Fibroblast of skin of left biceps (primary cell): ENCODE data around the gene ZNF234.
"Not testable (repeated sequence)": the region's sequence is repeated elsewhere in the genome, so short reads cannot be mapped to it uniquely, and the experiment has no call there.

Experiments
- DNase-seq, 2 experiments: peaks; one replicate each; pipeline ENCODE4 v3.0.0-alpha.2; 2013; ENCODE audit warnings: low read depth in 2 of 2

ZNF234 gene

DNA sequence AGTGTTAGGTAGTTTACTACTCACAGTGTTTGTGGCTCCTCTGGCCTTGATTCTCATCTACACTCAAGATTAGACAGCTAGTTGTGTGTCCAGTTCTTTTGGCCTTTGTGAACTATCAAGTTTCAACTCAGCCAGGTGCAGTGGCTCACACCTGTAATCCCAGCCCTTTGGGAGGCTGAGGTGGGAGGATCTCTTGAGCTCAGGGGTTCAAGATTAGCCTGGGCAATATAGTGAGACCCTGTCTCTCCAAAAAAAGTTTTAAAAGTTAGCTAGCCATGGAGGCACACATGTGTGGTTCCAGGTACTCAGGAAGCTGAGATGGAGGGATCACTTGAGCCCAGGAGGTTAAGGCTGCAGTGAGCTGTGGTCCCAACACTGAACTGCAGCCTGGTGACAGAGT is 39.6 kb downstream of the ZNF234 start:
- no peak for DNase-seq

DNA sequence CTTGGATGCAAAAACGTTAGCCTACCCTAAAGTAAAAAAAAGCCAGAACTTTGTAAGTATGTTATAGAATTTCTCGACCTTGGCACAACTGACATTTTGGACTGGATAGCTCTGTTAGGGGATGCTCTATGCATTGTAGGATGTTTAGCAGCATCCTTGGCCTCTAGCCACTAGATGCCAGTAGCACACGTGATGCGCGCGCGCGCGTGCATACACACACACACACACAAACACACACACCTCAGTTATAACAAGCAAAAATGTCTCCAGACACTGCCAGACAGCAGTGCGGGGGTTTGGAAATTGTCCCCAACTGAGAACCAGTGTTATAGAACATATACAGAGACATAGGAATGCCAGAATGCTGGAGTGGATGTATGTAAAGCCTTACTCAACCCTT is 40.8 kb downstream of the ZNF234 start:
- no peak for DNase-seq

DNA sequence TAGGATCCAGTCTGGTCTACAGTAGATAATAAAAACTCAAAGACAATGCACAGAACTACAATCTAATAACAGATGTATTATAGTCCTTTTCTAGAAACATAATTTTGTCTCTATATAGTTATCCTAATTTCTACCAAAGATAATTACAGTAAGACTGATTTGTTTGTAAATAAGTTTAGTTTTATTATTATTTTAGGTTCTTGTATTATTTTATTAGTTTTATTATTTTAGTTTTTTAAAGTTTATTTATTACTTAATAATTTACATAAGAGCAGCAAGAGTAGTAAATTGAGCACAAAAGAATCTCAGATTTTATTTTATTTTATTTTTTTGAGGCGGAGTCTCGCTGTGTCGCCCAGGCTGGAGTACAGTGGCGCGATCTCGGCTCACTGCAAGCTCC is 48.7 kb downstream of the ZNF234 start:
- no peak for DNase-seq

GRCh38 chr19:44192127-44192526 is 50.8 kb downstream of the ZNF234 start:
- no peak for DNase-seq

- DNase-seq: no peak
Measured at GRCh38 chr19:44196772-44197171, 55.4 kb downstream of the ZNF234 start.

DNA sequence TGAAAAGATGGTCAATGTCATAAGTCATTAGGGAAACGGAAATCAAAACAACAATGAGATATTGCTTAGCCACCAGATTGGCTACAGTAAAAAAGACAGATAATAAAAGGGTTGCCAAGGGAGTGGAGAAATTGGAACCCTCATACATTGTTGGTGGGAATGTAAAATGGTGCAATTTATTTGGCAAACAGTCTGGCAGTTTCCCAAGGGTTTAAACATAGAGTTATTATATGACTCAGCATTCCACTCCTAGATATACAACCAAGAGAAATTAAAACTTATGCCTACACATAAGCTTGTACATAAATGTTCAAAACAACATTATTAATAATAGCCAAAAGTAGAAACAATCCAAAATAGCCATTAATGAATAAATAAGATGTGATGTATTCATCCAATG is 61.1 kb downstream of the ZNF234 start:
- no peak for DNase-seq

GRCh38 chr19:44202974-44203373 is 61.6 kb downstream of the ZNF234 start:
- no peak for DNase-seq

GRCh38 chr19:44203877-44204276 is 62.5 kb downstream of the ZNF234 start:
- not testable (repeated sequence) for DNase-seq

DNA sequence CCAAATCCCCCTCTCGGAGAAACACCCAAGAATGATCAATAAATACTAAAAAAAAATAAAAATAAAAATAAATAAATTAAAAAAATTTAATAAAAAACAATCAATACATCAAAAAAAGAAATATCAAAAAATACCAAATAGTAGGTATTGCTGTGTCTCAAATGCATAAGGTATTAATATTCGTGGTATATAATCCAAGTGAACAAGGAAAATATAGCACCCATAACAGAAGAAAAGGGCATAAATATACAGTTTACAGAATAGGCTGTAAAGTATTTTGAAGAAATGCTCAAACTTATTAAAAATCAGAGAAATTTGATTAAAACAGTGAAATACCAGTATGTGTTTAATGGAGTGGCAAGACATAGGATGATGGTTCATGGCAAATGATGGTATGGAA is 63.4 kb downstream of the ZNF234 start:
- no peak for DNase-seq

DNA sequence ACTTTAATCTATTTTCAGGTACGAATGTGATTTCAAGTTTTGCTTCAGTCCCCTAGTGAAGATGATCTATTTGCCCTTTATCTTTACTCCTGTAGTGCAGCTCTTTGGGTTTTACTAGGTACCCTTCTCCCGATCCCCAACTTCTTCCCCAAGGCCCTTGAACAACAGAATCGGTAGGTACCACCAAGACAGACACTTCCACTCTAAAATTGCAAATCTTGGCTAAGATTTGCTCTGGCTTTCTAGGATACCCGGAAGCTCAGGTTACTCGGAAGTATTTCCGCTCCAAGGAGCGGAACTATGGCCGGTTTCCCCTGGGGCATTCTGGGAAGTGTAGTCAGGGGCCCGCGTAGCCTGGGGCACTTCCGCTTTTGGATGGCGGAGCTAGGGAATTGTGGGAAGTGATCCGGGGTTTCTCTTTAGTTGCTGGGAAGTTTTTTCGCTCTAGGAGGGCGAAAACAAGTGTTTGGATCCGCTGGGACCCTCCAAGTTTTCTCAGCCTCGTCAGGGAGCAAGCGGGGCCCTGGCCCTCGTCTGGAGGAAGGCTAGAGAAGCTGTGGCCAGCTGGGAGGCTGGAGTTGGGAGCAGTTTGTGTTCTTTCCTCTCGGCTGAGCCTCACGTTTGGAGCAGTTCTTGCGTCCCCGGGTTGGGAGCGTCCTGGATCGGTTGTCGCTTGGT is 65.9 kb downstream of the ZNF234 start:
- peak; percentile 88 for DNase-seq
